OCI-LY7 (cell line): ENCODE results near the gene SPAG16. TPM values are rescaled to one million over a fixed set of nuclear protein-coding genes. Genes with fewer than 3 reads are reported as not detected.

Experiments
- BruUV-seq: library from RNA; stranded (reverse); fragments of 400-500 nt; replicated peaks from 2 replicates; lab custom pipeline; 2021; lab: Mats Ljungman, UMichigan
- CTCF ChIA-PET: fragments of 300-600 bp; sonication (Branson Sonifier 250); formaldehyde crosslinking; loops from one replicate; lab custom pipeline; 2022; ENCODE audit warnings: antibody characterized with exemption; ENCODE audit not compliant: unreplicated experiment; lab: Charles Lee
- POLR2A ChIA-PET: fragments of 300-600 bp; sonication (Branson Sonifier 250); formaldehyde crosslinking; loops from one replicate; lab custom pipeline; 2022; ENCODE audit warnings: antibody characterized with exemption; lab: Charles Lee
- DNase-seq: peaks from one replicate; pipeline ENCODE4 v3.0.0-alpha.2; 2015; ENCODE audit warnings: low spot score
- H2AFZ ChIP-seq: fragments of 200-600 bp; sonication (generic), shearing (Covaris generic); 2 replicates; pipeline ENCODE4 v1.6.1; 2014; ENCODE audit warnings: mild to moderate bottlenecking, antibody characterized with exemption, low read length, moderate library complexity
- H3K27ac ChIP-seq: fragments of 200-600 bp; sonication (generic); 2 replicates; pipeline ENCODE4 v1.5.1; 2014; ENCODE audit warnings: mixed run types, low read depth, mild to moderate bottlenecking, moderate library complexity, low read length, inconsistent platforms; ENCODE audit not compliant: poor library complexity, severe bottlenecking
- H3K36me3 ChIP-seq: fragments of 200-600 bp; sonication (generic); 2 replicates; pipeline ENCODE4 v1.6.1; 2014; ENCODE audit warnings: mild to moderate bottlenecking, antibody characterized with exemption, low read length, moderate library complexity, mixed read lengths; ENCODE audit not compliant: insufficient read depth
- H3K4me1 ChIP-seq: fragments of 200-600 bp; sonication (generic); 2 replicates; pipeline ENCODE4 v1.5.1; 2014; ENCODE audit warnings: mild to moderate bottlenecking, low read length; ENCODE audit not compliant: insufficient read depth, poor library complexity, severe bottlenecking
- H3K4me2 ChIP-seq: fragments of 200-600 bp; sonication (generic); 2 replicates; pipeline ENCODE4 v1.6.1; 2014; ENCODE audit warnings: mild to moderate bottlenecking, low read length
- H3K4me3 ChIP-seq: fragments of 200-600 bp; sonication (generic); 2 replicates; pipeline ENCODE4 v1.5.1; 2014; ENCODE audit warnings: mild to moderate bottlenecking, low read depth, low read length; ENCODE audit not compliant: poor library complexity, severe bottlenecking
- H3K79me2 ChIP-seq: fragments of 200-600 bp; sonication (generic); 2 replicates; pipeline ENCODE4 v1.6.1; 2016; ENCODE audit warnings: low read depth, mild to moderate bottlenecking, low read length, moderate library complexity, mixed read lengths; ENCODE audit not compliant: insufficient read depth
- H3K9me2 ChIP-seq: fragments of 200-600 bp; sonication (generic); 2 replicates; pipeline ENCODE4 v1.6.1; 2016; ENCODE audit warnings: mild to moderate bottlenecking, low read length, mixed read lengths; ENCODE audit not compliant: insufficient read depth
- H3K9me3 ChIP-seq: fragments of 200-600 bp; sonication (generic); 2 replicates; pipeline ENCODE4 v1.6.1; 2014; ENCODE audit warnings: mild to moderate bottlenecking, mixed run types, low read length, mixed read lengths
- H4K20me1 ChIP-seq: fragments of 200-600 bp; sonication (generic); 2 replicates; pipeline ENCODE4 v1.6.1; 2014; ENCODE audit warnings: mild to moderate bottlenecking, antibody characterized with exemption, low read length, moderate library complexity, mixed read lengths; ENCODE audit not compliant: insufficient read depth
- CTCF ChIP-seq: fragments of 200-600 bp; sonication (generic); conservative IDR thresholded peaks from 2 replicates; pipeline ENCODE4 v1.5.1; 2014; ENCODE audit warnings: mild to moderate bottlenecking, antibody characterized with exemption, low read length, moderate library complexity, mixed read lengths
- EZH2phosphoT487 ChIP-seq: fragments of 200-600 bp; sonication (generic); IDR thresholded peaks from 2 replicates; pipeline ENCODE4 v1.6.1; 2018; ENCODE audit warnings: low read depth, borderline replicate concordance, mild to moderate bottlenecking, mixed run types, antibody characterized with exemption, low read length, moderate library complexity, mixed read lengths
- intact Hi-C: fragments of 100-400 bp; cut with micrococcal nuclease; formaldehyde crosslinking; loops from one replicate; pipeline ENCODE4 v1.10.0; 2022; ENCODE audit not compliant: unreplicated experiment
- total RNA-seq, 2 experiments: library from RNA; depleted of rRNA in 1 of 2; stranded (reverse); fragments of >200 nt in 1 of 2; shearing (Covaris generic) in 1 of 2; gene quantifications; 2 replicates each; pipeline ENCODE4 v1.2.3, GENCODE V29; 2014 to 2022

The SPAG16 gene
- total RNA-seq, 2 experiments from 2014 or later: 22.1 to 24.2 TPM

DNA sequence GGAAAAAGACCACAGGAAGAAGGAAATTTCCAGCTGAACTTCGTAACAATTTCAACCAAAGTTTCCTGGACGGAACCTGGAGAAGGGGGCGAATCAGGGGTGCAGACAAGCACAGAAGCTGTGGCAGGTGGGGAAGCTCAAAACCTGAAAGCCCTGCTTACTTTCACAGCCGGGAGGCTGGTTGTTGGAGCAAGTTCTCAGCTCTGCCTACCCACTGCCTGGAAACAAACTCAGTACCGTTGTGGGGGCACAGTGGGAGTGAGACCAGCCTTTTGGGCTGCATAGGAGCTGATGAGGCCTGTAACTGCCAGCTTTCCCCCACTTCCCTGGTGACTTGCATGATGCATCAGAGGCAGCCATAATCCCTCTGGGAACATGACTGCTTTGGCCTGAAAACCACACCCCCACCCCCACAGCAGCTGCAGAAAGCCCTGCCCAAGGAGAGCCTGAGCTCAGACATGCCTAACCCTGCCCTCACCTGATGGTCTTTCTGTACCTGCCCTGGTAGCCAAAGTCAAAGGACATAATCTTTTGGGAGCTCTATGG is 919.6 kb downstream of the SPAG16 start:
- Histone ChIP-seq H3K4me3 (no peak overlapping the region), H3K36me3 (no peaks in the 10 kb centered on the region), H3K4me2 (no peak overlapping the region), H3K9me2 (no peaks in the 10 kb centered on the region), H4K20me1 (no peaks in the 10 kb centered on the region), H3K4me1 (no peaks in the 10 kb centered on the region), H2AFZ (no peak overlapping the region), H3K27ac (no peak overlapping the region), H3K79me2 (no peaks in the 10 kb centered on the region), H3K9me3 (no peaks in the 10 kb centered on the region)
- ChIA-PET CTCF (no interaction called here), POLR2A (no interaction called here)
- no TSS peak for BruUV-seq
- no peak for DNase-seq
- intact Hi-C loops: no loop called here
- no peak for TF ChIP-seq EZH2phosphoT487
- TF ChIP-seq CTCF: no peak

DNA sequence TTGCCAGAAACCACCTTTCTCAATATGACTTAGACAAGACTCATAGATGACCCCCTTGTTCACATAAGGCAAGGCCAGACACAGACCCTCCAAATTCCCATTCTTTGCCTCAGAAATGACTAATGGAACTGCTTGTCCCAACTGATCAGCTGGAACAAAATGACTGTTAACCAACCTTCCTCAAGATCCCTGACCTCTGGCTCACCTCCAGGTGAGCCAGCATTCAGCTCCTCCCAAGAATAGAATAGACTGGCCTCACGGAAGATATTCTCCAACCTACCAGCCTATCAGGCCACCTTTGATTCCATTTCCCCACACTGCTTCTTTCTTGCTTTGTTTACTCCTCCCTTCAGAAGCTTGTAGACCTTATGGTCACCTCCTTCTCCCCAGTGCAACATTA is 930.8 kb downstream of the SPAG16 start:
- intact Hi-C loops: no loop called here
- ChIA-PET POLR2A (no interaction called here), CTCF (no interaction called here)
- H3K4me2 ChIP-seq: no peak overlapping the region
- H3K4me1 ChIP-seq: no peaks in the 10 kb centered on the region
- H4K20me1 ChIP-seq: no peaks in the 10 kb centered on the region
- no peak for DNase-seq
- H3K27ac ChIP-seq: no peak overlapping the region
- H3K4me3 ChIP-seq: no peak overlapping the region
- TF ChIP-seq EZH2phosphoT487: no peak
- no peak for TF ChIP-seq CTCF
- BruUV-seq: no TSS peak
- no peaks in the 10 kb centered on the region for H3K79me2 ChIP-seq
- no peaks in the 10 kb centered on the region for H3K36me3 ChIP-seq
- H3K9me3 ChIP-seq: no peaks in the 10 kb centered on the region
- H3K9me2 ChIP-seq: no peaks in the 10 kb centered on the region
- no peak overlapping the region for H2AFZ ChIP-seq

DNA sequence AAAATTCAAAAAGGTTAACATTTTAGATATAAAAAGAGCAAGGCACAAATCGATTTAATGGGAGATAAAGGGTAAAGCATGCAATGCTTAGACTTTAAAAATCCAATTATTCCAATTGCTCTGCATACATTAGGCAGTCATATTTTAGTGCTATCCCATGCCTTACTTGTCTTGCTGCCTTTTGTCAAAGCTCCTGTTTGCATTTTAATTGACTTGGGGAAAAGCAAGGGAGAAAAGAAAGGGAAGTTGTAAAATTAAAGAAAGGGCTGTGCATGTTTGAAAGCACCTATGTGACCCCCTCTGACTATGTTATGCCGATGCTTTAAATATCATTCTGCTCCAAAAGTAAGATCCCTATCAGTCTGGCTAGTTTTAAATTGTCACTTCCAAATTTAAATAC is 932.9 kb downstream of the SPAG16 start:
- Histone ChIP-seq H3K79me2 (no peaks in the 10 kb centered on the region), H3K27ac (no peak overlapping the region), H3K4me2 (no peak overlapping the region), H3K9me2 (no peaks in the 10 kb centered on the region), H3K4me3 (no peak overlapping the region), H2AFZ (no peak overlapping the region), H3K9me3 (no peaks in the 10 kb centered on the region), H3K4me1 (no peaks in the 10 kb centered on the region), H4K20me1 (no peaks in the 10 kb centered on the region), H3K36me3 (no peaks in the 10 kb centered on the region)
- no peak for TF ChIP-seq EZH2phosphoT487
- TF ChIP-seq CTCF: no peak
- POLR2A ChIA-PET: no interaction called here
- BruUV-seq: no TSS peak
- intact Hi-C loops: no loop called here
- CTCF ChIA-PET: no interaction called here
- no peak for DNase-seq
